Astrocyte (in vitro differentiated cells and primary cell): ENCODE measurements around the gene RPS27L.

Experiments
- EZH2 ChIP-seq: IDR thresholded peaks from 2 replicates; pipeline ENCODE4 v1.6.1; 2012; ENCODE audit warnings: mild to moderate bottlenecking, low read length, inconsistent platforms; ENCODE audit not compliant: insufficient read depth
- TF ChIP-seq, protein P1 (sequence below): IDR thresholded peaks from 2 replicates; pipeline ENCODE4 v1.5.1; 2011; ENCODE audit warnings: low read depth, mild to moderate bottlenecking, inconsistent platforms, low read length, moderate library complexity; ENCODE audit not compliant: insufficient read depth

DNA sequence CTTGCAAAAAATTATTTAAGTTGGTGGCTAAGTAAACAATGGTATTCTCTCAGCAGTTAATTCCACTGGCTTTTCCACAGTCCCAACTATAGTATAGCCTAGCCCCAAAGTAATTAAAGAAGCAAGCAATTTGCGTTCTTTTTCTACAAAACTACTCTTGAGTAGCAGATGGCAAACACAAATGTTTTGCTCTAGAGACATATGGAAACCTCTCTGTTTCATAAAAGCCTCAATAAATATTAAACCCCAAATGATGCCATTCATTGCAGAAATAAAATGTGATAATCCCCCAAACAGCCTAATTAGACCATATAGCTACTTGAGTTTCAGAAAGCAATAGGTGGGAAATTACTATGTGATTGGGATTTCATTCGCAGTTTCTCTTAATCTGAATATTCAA lies 23.5 kb upstream of the RPS27L start:
- TF ChIP-seq, protein P1, sequence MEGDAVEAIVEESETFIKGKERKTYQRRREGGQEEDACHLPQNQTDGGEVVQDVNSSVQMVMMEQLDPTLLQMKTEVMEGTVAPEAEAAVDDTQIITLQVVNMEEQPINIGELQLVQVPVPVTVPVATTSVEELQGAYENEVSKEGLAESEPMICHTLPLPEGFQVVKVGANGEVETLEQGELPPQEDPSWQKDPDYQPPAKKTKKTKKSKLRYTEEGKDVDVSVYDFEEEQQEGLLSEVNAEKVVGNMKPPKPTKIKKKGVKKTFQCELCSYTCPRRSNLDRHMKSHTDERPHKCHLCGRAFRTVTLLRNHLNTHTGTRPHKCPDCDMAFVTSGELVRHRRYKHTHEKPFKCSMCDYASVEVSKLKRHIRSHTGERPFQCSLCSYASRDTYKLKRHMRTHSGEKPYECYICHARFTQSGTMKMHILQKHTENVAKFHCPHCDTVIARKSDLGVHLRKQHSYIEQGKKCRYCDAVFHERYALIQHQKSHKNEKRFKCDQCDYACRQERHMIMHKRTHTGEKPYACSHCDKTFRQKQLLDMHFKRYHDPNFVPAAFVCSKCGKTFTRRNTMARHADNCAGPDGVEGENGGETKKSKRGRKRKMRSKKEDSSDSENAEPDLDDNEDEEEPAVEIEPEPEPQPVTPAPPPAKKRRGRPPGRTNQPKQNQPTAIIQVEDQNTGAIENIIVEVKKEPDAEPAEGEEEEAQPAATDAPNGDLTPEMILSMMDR, result no peak
- no peak for TF ChIP-seq EZH2
